A549 treated with DMSO at 1 μM for 4 hours (cell line): ENCODE results near the gene DDX43. TPM values are rescaled to one million over a fixed set of nuclear protein-coding genes. Genes with fewer than 3 reads are reported as not detected.

Experiments used
- total RNA-seq: library from RNA; stranded (reverse); fragments of 200-300 nt; extraction: Qiagen RNA extraction; gene quantifications from 5 replicates; pipeline ENCODE4 v1.2.3, GENCODE V29; 2022; ENCODE audit warnings: low read depth

The DDX43 gene
- total RNA-seq: not detected in 5 replicates

DNA sequence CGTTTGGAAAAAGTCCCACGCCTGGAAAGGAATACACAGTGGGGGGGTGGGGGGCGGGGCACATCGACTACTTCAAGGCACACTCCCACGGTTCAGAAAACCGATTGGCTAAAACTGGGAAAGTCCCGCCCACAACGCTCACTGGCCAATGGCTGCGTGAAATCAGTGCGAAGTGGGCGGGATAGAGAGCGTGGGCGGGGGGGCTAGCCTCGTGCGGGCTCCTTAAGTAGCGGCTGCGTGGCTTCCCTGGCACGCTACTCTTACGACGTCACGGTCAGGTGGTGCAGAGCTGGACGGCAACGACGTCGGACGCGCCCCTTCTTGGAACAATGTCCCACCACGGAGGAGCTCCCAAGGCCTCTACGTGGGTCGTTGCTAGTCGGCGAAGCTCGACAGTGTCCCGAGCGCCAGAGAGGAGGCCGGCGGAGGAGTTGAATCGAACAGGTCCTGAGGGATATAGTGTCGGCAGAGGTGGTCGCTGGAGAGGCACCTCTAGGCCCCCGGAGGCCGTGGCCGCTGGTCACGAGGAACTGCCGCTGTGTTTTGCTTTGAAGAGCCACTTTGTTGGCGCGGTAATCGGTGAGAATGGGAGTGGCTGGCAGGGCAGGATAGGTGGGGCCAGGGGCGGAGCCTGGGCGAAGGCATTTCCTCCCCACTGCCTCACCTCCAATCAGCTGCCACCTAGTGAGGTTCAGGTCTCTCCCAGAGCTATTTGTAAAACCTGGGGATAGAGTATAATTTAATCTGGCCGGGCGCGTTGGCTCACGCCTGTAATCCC is at the start of gene DDX43:
Gene DDX43 (plus strand): TSS at position 252 of the 778 bp plus-strand sequence. CDS start 78 bp downstream, at position 330.

DNA sequence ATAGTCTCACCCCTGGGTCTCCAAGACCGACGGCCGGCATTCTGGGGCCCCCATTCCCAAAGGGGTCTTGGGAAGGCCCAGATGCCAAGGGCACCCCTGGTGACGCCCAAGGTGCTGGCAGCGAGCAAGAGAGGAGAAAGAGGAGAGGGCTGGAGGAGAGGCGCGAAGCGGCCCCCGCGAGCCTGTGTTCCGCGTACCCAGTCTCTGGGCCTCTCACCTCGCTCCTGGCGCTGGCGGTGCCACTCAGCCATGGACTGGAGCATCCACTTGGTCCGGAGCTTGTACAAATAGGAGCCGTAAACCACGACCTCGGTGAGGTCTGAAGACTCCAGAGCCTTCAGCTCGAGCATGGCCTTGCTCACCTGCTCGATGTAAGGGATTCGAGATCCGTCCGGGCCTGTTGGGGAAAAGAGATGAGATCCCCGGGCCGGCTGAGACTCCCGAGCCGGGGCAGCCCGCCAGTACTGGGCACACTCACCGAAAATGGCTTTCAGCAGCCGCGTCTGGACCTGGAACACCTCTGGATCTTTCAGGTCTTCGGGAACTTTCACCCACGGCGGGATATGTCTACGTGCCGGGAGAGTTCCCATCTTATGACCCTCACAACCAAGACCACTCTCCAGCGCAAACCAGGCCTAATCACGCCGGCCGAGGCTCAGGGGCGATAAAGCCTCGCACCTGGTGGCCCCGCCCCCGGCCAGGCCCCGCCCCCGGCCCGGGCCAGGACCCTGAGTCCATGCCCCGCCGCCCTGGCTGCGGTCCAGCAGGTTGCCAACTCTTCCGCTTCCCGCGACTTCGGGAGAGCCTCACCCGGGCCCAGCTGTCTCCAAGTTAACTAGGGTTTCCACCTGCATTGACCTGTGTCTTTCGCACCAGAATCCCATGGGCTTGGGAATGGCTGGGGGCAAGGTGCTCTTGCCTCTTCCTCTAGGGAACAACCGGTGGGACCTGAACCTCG is 40.7 kb upstream of the DDX43 start, which contains the start of gene DPPA5:
Gene DPPA5 (minus strand): TSS at position 641 of the 958 bp plus-strand sequence. CDS start 51 bp downstream, at position 590.

DNA sequence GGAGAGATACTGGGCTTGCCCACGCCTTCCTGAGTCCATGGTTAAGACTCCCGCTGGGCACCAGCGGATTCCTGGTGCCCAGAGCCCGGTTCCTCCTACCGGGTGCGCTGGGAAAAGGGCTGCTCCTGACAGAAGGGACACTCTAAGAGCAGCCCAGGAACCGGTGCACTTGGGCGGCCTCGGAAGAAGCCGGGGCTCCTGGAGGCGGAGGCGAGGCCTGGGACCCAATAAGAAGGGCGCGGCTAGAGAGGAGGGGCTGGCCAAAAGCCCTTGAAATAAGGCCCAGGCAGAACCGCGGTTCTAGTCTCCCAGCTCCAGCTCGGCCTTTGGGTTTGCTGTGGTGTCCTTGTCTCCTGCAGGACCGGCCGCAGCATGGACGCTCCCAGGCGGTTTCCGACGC is 32.3 kb upstream of the DDX43 start, which contains the start of gene KHDC3L:
Gene KHDC3L (plus strand): TSS at position 301 of the 400 bp plus-strand sequence. CDS start 72 bp downstream, at position 373.

DNA sequence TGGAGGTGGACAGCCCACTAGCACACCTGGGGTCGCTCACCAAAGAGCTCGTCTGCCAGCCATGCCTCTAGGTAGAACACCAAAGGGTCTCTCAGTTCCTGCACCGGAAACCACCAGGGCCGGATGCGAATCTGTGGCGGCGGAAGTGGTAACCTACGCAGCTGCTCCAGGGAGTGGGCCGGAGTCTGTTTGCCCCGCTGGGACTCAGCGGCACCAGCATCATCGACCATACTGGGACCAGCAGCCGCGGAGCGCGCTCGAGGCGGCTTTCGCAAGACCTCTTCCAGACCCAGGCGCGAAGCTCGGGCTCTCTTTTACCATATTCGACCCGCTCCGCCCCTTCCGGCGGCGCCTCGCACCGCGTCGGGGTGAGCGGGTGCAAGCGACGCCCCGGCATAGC is 25.1 kb upstream of the DDX43 start, which contains the start of gene OOEP:
Gene OOEP (minus strand): TSS at position 335 of the 400 bp plus-strand sequence. CDS start 105 bp downstream, at position 230.

DNA sequence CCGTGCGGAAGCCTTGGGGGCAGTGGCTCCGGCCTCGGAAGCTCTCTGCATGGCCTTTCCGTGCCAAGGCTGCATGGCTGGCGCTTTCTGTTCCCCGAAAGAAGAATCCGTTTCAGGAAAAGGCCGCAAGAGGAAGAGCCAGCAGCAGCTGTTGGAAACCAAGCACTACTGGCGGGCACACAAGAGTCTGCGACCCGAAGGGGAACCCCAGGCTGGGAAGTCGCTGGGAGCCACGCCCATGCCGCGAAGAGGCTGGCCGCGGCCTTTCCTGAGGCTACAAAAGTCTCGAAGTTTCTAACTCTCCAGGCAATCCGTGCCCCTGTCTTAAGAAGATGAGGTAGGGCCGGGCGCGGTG is 57.5 kb downstream of the DDX43 start, which contains the start of gene CGAS:
Gene CGAS (minus strand): TSS at position 191 of the 355 bp plus-strand sequence. CDS start 116 bp downstream, at position 75.

DNA sequence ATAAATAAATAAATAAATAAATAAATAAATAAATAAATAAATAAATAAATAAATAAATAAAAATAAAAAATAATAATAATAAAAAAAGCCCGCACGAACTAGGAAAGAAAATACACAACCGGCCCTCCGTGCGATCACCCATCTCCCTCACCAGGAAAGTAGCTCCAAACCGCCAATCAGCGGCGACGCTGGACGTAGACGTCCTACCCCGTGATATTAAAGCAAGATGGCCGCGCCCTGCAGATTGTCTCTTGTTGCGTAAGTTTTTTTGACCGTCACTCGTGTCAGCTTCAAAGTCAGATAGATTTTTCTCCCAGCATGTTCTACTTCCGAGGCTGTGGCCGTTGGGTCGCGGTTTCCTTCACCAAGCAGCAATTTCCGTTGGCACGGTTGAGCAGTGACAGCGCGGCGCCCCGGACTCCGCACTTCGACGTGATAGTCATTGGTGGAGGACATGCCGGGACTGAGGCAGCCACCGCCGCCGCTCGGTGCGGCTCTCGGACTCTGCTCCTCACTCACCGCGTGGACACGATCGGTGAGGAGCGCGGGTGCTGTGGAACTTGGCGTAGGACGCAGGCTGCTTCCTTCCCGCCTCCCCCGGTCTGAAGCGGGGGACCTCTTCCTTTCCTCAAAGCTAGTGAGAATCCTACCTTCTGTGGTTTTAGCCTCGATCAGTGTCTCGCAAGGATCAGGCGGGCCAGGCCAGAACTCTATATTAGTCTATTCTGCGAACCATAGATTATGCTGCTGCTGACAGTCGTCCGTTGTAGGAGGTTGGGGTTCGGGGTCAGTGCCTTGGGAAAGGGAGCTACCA is 67.1 kb downstream of the DDX43 start, which contains the start of gene MTO1:
Gene MTO1 (plus strand): TSS at position 201 of the 814 bp plus-strand sequence. CDS start 118 bp downstream, at position 319.

Other genes with a start within 250 kb of the DDX43 start
- gene KHDC1L, start 169.3 kb upstream of the DDX43 start, total RNA-seq: 0.20 to 0.81 TPM (median 0.35 TPM) in 4 of 5 replicates, not detected in the other
- 3.0 to 4.6 TPM (median 4.0 TPM) in 5 replicates for gene KHDC1, start 131.6 kb upstream of the DDX43 start, total RNA-seq
- not detected in 5 replicates for gene DPPA5, start 40.6 kb upstream of the DDX43 start, total RNA-seq
- gene KHDC3L, start 32.2 kb upstream of the DDX43 start, total RNA-seq: not detected in 5 replicates
- gene OOEP, start 24.9 kb upstream of the DDX43 start, total RNA-seq: not detected in 5 replicates
- 4.5 to 7.5 TPM (median 6.8 TPM) in 5 replicates for gene CGAS, start 57.5 kb downstream of the DDX43 start, total RNA-seq
- gene MTO1, start 66.9 kb downstream of the DDX43 start, total RNA-seq: 10.1 to 12.9 TPM (median 12.0 TPM) in 5 replicates
- 7,709 to 8,283 TPM (median 7,930 TPM) in 5 replicates for gene EEF1A1, start 126.2 kb downstream of the DDX43 start, total RNA-seq